OCI-M1 (cell line): Measurements from ENCODE around the gene MLLT10.
A peak's percentile ranks its signal among the peaks of the same experiment; 100 is the strongest.
"Not testable (repeated sequence)": the region's sequence is repeated elsewhere in the genome, so short reads cannot be mapped to it uniquely, and the experiment has no call there.

ENCODE experiments used
- DNase-seq: peaks from one replicate; lab custom pipeline; 2025; lab: John Stamatoyannopoulos, UW

The MLLT10 gene

DNA sequence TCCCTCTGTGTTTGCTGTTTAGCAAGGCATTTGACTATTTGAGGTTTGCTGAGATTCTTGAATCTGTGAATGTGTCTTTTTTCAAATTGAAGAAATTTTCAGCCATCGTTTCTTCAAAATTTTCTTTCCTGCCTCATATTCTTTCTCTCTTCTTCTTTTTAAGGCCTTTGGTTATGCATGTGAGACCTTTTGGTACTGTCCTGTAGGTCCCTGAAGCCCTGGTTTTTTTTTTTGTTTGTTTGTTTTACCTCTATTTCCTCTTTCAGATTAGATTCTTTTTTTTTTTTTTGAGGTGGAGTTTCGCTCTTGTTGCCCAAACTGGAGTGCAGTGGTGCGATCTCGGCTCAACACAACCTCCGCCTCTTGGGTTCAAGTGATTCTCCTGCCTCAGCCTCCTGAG, 45.3 kb downstream of the MLLT10 start:
- DNase-seq: no peak

DNA sequence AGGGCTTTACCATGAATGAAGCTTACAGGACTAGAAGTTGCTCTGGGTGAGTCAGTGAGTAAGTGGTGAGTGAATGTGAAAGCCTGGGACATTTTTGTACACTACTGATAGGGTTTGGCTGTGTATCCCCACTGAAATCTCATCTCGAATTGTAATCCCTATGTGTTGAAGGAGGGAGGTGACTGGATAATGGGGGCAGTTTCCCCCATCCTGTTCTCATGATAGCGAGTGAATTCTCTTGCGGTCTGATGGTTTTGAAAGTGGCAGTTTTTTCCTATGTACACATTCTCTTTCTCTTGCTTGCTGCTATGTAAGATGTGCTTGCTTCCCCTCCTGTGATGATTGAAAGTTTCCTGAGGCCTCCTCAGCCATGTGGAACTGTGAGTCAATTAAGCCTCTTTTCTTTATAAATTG, 47.4 kb downstream of the MLLT10 start:
- not testable (repeated sequence) for DNase-seq

DNA sequence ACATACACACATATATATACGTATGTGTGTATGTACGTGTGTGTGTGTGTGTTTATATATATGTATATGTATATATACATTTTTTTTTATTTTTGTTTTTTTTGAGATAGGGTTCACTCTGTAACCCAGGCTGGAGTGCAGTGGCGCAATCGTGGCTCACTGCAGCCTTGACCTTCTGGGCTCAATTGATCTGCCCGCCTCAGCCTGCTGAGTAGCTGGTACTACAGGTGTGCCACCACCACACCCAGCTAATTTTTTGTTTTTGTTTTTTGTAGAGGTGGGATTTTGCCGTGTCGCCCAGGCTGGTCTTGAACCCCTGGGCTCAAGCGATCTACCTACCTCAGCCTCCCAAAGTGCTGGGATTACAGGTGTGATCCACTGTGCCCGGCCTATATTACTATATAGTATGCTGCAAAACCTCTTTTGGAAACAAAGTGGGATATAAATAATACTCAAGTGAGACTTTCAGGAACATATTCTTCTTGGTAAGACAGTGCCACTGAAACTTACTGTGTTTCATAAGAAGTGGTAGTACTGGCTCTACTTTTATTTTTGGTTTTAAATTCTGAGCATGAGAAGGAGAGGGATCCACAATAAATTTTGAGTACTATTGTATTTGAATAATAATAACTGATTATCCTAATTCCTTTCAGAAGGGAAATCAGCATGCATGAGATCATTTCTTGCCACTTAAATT, 51.0 kb downstream of the MLLT10 start:
- no peak for DNase-seq

DNA sequence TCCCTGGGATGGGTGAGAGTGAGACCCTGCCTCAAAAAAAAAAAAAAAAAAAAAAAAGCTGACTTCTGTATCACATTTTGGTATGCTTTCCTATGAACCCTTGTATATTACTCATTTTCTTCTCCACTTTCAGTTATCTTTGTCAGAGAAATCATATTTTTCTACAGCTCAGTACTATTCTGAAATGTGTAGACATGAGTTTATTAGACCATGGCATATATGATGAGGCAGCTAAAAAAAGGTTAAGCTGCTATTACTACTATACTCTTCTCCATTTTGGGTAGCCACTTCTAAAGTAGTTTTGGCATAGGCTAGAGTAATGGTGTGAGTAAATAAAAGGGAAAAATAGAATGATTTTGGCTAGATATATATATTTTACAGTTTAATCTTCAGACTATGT, 53.4 kb downstream of the MLLT10 start:
- no peak for DNase-seq

DNA sequence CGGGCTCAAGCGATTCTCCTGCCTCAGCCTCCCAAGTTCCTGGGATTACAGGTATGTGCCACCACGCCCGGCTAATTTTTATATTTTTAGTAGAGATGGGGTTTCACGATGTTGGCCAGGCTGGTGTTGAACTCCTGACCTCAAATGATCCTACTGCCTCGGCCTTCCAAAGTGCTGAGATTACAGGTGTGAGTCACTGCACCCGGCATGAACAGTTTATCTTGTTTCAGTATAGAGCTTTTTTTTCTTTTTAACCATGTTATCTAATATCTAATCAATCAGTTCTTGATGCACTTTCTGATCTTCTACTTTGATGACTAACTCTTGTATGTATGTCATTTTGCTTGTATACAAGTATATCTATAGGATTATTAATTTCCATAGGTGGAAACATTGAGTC, 54.1 kb downstream of the MLLT10 start:
- not testable (repeated sequence) for DNase-seq

DNA sequence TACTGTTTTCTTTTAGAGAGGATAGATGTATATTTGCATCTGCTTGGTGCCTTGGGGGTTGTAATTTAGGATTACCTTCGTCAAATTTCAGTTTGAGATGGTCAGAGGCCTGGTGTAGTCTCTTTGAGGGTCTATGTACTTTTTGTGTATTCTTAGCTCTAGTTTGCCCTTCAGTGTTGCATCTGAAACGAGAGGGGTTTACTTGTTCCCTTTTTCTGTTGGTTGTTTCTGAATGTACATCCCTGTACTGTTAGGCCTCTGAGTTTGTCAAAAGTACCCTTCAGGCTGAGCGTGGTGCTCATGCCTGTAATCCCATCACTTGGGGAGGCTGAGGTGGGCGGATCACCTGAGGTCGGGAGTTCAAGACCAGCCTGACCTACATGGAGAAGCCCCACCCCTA, 60.0 kb downstream of the MLLT10 start:
- no peak for DNase-seq

DNA sequence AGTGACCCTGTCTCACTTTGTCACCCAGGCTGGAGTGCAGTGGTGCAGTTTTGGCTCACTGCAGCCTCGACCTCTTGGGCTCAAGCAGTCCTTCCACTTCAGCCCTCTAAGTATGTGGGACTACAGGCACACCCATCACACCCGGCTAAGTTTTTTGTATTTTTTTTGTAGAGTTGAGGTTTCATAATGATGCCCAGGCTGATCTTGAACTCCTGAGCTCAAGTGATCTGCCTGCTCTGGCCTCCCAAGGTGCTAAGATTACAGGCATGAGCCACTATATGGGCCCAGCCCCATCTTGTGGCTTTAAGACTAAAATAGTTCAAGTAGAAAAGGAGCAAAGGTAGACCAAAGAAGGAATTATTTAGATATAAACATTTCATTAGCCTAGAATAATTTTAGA, 65.5 kb downstream of the MLLT10 start:
- DNase-seq: peak; percentile 17

DNA sequence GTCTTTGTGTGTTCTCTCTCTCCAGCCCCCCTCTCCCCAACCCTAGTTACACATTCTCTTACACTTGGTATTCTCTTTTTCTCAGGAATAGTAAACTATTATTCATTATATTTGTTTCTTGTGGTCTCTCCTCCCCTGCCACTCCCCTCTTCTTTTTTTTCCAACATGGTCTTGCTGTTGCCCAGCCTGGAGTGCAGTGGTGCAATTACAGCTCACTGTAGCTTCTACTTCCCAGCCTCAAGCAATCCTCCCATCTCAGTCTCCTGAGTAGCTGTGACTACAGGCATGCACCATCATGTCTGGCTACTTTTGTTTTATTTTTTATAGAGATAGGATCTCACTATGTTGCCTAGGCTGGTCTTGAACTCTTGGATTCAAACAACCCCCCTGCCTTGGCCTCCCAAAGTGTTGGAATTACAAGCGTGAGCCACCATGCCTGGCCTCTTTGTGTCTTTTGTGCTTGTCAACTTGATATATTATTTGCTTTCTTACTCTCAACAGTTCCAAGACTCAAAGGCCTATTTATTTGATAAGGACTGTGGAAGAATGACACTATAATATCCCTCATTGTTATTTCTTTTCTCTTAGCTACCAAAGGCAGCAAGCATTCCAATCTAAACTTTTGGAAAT, 66.9 kb downstream of the MLLT10 start:
- no peak for DNase-seq

DNA sequence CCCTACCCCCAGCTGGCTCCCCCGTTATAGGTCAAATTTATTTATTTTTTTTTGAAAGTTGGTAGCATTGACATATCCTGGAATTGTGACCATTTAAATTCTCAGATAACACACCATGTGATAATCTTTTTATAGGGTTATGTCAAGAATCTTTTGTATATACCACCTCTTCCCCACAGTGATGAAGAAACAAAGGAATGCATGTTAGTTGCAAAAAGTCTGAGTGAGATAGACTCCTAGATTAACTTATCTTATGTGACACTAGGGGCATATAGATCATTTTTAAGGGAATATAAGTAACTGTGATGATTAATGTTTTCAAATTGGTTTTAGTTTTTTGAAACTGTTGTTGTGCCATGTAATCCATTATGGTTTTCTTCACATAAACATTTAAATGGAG, 68.3 kb downstream of the MLLT10 start:
- no peak for DNase-seq

DNA sequence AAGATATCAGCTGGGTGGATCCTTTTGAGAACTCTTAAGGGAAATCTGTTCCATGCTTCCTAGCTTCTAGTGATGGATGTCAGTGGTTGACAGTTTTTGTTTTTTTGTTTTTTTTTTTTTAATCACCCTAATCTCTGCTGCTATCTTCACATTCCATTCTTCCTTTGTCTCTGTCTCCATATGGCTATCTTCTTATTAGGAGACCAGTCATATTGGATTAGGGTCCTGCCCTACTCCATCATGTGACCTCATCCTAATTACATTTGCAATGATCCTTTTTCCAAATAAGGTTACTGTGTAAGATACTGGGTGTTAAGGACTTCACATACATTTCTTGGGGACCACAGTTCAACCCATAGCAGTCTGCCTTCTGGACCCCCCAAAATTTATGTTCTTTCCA, 69.7 kb downstream of the MLLT10 start:
- no peak for DNase-seq

DNA sequence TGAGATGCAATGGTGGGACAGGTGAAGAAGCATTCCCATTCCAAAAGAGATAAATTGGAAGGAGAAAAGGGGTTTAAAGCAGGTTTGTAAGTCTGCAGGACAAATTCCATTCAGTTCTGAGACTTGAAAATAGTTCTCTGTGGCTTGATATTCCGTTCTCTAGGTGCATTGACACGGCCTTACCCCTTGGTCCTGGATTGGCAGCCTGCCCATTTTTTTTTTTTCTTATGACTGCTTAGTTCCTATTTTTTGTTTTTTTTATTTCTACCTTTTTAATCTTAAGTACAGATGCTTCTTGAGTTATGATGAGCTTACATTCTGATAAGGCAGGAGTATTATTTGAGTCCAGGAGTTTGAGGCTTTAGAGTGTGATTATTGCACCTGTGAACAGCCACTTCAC, 70.6 kb downstream of the MLLT10 start:
- no peak for DNase-seq

DNA sequence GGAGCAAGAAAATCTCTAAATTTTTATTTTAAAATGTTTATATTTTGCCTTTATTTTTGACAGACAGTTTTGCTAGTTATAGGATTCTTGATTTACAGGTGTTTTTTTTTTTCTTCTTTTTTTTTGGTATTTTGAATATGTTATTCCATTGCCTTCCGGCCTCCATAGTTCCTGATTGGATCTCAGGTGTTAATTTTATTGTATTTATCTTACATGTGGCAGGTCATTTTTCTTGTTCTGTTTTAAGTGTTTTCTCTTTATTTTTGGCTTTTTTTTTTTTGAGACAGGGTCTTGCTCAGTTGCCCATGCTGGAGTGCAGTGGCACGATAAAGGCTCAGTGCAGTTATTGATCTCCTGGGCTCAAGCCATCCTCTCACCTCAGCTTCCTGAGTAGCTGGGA, 73.9 kb downstream of the MLLT10 start:
- no peak for DNase-seq

DNA sequence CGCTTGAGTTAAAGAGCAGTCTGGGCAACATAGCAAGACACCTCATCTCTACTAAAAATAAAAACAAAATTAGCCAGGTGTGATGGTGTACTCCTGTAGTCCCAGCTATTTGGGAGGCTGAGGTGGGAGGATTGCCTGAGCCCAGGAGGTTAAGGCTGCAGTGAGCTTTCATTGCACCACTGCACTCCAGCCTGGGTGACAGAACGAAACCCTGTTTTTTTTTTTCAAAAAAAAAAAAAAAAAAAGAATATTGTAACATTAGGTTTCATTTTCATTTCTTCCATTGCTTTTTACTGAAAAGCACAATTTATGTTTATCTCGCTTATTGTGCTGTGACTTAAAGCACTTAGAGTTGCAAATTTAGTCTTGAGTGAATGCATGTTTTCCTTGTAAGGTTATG, 80.0 kb downstream of the MLLT10 start:
- no peak for DNase-seq

DNA sequence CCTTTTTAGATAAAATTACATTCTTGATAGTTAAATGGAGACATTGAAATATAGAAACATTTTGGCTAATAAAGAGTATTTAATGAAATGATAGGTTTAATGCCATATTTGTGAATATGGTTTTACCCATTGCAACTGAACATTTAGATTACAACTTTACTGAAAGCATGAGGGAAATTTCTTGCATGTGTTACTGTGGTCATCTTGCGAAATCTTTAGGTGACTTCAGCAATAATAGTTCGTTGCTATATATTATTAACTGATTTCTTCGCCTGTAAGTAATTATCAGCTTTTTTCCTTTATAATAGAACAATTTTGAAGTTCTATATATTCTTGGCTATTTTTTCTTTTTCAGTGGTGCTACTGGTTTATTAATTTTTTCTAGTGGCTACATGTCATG, 83.2 kb downstream of the MLLT10 start:
- no peak for DNase-seq

DNA sequence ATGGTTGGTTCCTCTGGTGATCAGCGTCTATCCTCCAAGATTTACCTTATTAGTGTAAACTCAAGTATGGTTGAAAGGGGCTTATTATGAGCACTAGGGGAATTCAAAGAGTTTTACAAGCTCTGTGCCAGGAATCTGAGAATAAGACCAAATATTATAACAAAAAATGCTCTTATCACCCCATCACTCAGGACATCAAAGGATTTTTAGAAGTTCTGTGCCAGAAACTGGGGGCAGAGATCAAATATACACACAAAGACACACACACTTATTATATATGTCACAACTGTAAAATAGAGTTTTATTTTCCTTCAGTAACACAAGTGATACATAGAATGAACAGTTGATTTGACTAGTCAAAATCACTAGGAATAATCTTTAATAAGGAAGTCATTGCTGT, 89.3 kb downstream of the MLLT10 start:
- no peak for DNase-seq

DNA sequence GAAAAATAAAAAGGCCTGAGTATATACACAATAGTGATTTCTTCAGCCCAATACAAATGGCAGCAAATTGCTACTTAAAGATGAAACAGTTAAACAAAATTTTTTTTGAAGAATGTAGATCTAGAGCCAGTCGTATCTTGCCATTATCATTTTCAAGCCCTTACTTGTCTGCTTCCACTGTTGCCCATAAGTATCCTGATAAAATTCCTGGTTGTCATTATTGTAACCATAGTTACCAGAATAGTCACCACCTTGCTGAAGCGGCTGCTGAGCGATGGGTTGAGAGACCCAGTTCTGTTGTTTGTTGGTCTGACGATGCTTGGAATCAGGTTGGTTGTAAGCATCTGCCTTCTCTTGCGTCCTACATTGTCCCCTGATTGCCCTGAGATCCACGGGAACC, 90.4 kb downstream of the MLLT10 start:
- not testable (repeated sequence) for DNase-seq

DNA sequence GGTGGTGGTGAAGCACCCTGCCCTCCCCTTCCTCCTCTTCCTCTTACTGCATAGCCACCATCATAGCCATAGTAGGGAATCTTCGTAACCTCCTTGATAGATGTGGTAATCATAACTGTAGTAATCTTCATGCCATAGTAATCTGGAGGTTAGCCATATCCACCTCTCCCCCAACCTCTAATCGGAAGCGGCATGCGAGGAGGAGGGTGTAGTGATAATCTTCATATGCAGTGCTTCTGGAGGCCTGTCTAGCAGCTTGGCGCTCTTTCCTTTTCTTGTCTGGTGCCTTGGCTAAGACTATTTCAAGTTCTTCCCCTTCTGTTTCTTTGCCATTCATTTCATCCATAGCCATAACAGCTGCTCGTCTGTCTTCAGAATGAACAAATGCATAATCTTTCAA, 90.9 kb downstream of the MLLT10 start:
- peak; percentile 93 for DNase-seq

DNA sequence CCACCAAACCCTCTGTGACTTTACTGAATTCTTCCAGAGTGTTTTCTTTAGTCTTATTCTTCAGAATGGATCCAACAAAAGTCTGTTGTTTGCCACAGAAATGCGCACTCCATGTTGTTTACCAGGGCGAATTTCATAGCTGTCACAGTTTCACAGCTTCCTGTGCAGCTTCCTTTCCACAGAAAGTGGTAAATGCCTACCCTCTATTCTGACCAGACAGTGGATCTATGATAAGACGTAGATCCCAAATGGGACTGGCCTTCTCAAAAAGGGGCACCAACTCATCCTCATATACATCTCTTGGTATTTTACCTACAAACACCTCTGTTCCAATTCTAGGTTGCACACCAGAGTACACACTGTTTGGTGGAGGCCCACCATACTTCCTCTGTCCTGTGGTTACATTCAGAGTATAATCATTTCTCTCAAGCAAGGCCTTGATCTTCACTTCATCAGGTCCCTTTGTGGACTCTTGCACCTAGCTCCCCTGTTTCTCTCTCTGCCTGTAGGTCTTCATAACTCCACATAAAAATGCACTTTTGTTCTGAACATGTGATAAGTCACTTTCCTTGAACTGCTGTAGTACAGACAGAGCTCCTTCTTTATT, 91.7 kb downstream of the MLLT10 start:
- DNase-seq: no peak

DNA sequence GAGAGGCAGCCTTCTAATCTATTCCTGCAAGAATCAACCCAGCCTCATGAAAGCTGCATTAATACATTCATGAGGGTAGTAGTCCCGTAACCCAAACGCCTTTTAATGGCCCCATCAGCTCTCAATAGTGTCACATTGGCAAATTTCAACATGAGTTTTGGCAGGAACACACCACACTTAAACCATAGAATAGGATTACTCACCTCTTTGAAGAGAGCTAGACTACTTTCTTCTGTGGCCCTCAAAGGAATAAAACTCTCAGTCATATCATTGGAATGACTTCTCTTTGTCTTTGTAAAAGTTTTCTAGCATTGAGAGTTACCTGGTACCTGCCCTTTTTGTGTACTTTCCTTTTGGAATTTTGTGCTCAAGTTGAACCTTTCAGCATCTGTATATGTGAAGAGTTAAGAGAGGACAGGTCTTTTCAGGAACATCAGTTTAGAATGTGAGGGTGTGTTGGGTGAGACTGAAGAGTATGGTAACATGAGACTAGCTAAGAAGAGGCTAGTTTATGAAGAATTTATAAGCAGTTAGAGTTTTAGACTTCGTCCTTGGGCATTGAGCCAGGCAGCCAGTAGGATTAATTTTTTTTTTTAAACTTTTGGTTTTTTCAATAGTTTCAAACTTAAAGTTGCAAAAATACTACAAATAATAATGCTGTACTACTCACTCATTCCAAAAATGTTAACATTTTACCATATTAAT, 92.6 kb downstream of the MLLT10 start:
- no peak for DNase-seq

DNA sequence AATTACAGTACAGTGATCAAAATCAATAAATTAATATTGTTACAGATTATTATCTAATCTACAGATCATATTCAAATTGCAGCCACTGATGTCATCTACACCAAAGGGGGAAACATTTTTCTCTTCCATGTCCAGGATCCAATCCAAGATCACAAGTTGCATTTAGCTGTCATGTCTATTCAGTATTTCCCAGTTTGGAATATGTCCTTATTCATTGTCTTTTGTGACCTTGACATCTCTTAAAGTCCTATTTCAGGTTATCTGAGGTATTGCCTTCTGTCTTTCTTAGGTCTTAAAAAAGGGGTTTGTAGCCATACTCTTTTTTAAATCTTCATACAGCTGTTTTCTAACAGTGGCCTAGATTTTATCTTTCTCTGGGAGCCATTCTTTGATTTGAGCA, 93.3 kb downstream of the MLLT10 start:
- no peak for DNase-seq

DNA sequence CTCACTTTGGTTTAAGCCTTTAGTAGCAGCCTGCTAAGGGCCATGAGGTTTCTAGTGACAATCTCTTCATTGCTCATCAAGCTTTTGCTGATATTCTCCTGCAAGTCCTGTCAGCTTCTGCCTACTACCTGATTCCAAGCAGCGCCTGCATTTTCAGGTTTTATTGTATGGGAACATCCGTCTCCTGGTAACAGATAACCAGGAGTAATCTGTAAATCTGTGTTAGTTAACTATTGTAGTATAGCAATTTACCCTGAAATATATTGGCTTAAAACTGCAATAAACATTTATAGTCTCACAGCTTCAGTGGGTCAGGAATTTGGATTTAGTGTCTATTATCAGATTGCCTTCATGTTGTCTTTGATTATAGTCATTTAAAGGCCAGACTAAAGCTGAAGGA, 94.0 kb downstream of the MLLT10 start:
- no peak for DNase-seq

DNA sequence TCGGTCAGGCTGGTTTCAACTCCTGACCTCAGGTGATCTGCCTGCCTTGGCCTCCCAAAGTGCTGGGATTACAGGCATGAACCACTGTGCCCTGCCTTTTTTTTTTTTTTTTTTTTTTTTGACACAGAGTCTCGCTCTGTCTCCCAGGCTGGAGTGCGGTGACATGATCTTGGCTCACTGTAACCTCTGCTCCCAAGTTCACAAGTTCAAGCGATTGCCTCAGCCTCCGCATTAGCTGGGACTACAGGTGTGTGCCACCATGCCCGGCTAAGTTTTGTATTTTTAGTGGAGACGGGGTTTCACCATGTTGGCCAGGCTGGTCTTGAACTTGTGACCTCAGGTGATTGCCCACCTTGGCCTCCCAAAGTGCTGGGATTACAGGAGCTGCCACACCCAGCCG, 94.6 kb downstream of the MLLT10 start:
- not testable (repeated sequence) for DNase-seq
